OCI-LY3 (cell line): Measurements from ENCODE around the gene KCNMA1.

Source experiments
- H2AFZ ChIP-seq: fragments of 200-600, 300-600 bp; shearing (Covaris generic); 2 replicates; pipeline ENCODE4 v1.6.0; 2014; ENCODE audit warnings: antibody characterized with exemption, low read depth, low read length
- H3K27ac ChIP-seq: fragments of 200-600, 300-600 bp; sonication (generic); 2 replicates; pipeline ENCODE4 v1.5.1; 2014; ENCODE audit warnings: mild to moderate bottlenecking, low read length, moderate library complexity, mixed read lengths
- H3K27me3 ChIP-seq: fragments of 200-600, 300-600 bp; sonication (generic); 2 replicates; pipeline ENCODE4 v1.6.1; 2014; ENCODE audit warnings: low read depth, low read length, mixed read lengths
- H3K36me3 ChIP-seq: fragments of 200-600, 300-600 bp; sonication (generic); replicated peaks from 2 replicates; pipeline ENCODE3; 2014; ENCODE audit warnings: low read depth, low read length, mixed read lengths
- H3K4me1 ChIP-seq: fragments of 300-600, 200-600 bp; sonication (generic); 2 replicates; pipeline ENCODE4 v1.6.1; 2014; ENCODE audit warnings: low read length, mixed read lengths
- H3K4me2 ChIP-seq: fragments of 200-600, 300-600 bp; sonication (generic); 2 replicates; pipeline ENCODE4 v1.6.1; 2014; ENCODE audit warnings: low read length, mixed read lengths
- H3K4me3 ChIP-seq: fragments of 300-600, 200-600 bp; sonication (generic); 2 replicates; pipeline ENCODE4 v1.5.1; 2014; ENCODE audit warnings: antibody characterized with exemption, mild to moderate bottlenecking, low read length, moderate library complexity
- H3K79me2 ChIP-seq: fragments of 300-600, 200-600 bp; shearing (Covaris generic); 2 replicates; pipeline ENCODE4 v1.6.1; 2014; ENCODE audit warnings: mild to moderate bottlenecking, low read length, mixed read lengths
- H3K9ac ChIP-seq: fragments of 300-600, 200-600 bp; shearing (Covaris generic); 2 replicates; pipeline ENCODE4 v1.6.0; 2014; ENCODE audit warnings: mild to moderate bottlenecking, low read length, moderate library complexity
- H3K9me3 ChIP-seq: fragments of 200-600, 300-600 bp; shearing (Covaris generic); 2 replicates; pipeline ENCODE4 v1.6.1; 2014; ENCODE audit warnings: low read length, mixed read lengths; ENCODE audit not compliant: insufficient read depth
- H4K20me1 ChIP-seq: fragments of 200-600, 300-600 bp; sonication (generic); 2 replicates; pipeline ENCODE4 v1.6.1; 2016; ENCODE audit warnings: low read length, mixed read lengths; ENCODE audit not compliant: insufficient read depth
- EZH2phosphoT487 ChIP-seq: fragments of 200-600 bp; shearing (Covaris generic); IDR thresholded peaks from 2 replicates; pipeline ENCODE4 v1.6.1; 2018; ENCODE audit warnings: antibody characterized with exemption, mixed run types, low read depth
- TF ChIP-seq, protein P1 (sequence below): fragments of 200-600, 300-600 bp; sonication (generic); IDR thresholded peaks from 2 replicates; pipeline ENCODE4 v1.5.1; 2014; ENCODE audit warnings: antibody characterized with exemption, low read length, low read depth

Gene KCNMA1

DNA sequence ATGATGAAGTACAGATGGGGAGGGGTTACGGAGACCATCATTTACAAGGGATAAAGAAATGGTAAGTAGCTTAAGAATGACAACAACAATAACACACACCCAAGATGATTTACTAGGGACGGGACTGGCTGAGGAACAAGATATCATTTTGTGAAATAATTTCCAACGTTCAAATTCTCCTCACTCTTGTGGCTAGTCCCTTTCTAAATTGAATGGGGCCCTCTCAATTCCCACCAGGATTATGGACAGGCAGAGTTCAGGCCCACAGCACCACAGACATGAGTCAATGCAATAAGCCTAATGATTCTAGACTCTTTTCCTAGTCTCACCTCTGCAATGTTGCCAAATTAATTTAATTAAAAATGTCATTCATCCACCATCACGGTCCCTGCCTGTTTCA lies 448.1 kb downstream of the KCNMA1 start:
- H2AFZ ChIP-seq: no peak overlapping the region
- H3K4me3 ChIP-seq: no peak overlapping the region
- no peaks in the 10 kb centered on the region for H4K20me1 ChIP-seq
- H3K9ac ChIP-seq: no peak overlapping the region
- no peak overlapping the region for H3K4me2 ChIP-seq
- no peaks in the 10 kb centered on the region for H3K36me3 ChIP-seq
- no peaks in the 10 kb centered on the region for H3K9me3 ChIP-seq
- H3K27me3 ChIP-seq: no peaks in the 10 kb centered on the region
- H3K4me1 ChIP-seq: no peaks in the 10 kb centered on the region
- H3K27ac ChIP-seq: no peak overlapping the region
- TF ChIP-seq, protein P1, sequence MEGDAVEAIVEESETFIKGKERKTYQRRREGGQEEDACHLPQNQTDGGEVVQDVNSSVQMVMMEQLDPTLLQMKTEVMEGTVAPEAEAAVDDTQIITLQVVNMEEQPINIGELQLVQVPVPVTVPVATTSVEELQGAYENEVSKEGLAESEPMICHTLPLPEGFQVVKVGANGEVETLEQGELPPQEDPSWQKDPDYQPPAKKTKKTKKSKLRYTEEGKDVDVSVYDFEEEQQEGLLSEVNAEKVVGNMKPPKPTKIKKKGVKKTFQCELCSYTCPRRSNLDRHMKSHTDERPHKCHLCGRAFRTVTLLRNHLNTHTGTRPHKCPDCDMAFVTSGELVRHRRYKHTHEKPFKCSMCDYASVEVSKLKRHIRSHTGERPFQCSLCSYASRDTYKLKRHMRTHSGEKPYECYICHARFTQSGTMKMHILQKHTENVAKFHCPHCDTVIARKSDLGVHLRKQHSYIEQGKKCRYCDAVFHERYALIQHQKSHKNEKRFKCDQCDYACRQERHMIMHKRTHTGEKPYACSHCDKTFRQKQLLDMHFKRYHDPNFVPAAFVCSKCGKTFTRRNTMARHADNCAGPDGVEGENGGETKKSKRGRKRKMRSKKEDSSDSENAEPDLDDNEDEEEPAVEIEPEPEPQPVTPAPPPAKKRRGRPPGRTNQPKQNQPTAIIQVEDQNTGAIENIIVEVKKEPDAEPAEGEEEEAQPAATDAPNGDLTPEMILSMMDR: no peak
- no peak for TF ChIP-seq EZH2phosphoT487
- H3K79me2 ChIP-seq: no peaks in the 10 kb centered on the region

DNA sequence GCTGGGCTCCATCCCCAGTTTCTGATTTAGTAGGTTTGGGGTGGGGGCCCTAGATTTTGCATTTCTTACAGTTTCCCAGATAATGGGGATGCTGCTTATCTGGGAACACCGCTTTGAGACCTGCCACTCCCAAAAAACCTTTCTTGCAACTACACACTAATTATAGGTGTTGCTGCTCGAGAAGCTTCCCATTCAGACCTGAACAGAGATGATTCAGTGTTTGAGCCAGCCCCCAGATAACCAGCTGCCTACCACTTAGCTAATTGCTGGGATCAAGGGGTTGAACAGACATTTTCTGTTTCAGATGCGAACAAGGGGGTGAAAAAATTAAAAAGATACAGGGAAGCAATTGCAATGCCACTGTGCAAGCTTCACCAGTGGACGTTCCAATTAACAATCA lies 448.5 kb downstream of the KCNMA1 start:
- Histone ChIP-seq H3K4me1 (no peaks in the 10 kb centered on the region), H3K4me3 (no peak overlapping the region), H3K9me3 (no peaks in the 10 kb centered on the region), H3K27ac (no peak overlapping the region), H3K27me3 (no peaks in the 10 kb centered on the region), H3K4me2 (no peak overlapping the region), H3K36me3 (no peaks in the 10 kb centered on the region), H3K79me2 (no peaks in the 10 kb centered on the region), H4K20me1 (no peaks in the 10 kb centered on the region), H3K9ac (no peak overlapping the region), H2AFZ (no peak overlapping the region)
- TF ChIP-seq EZH2phosphoT487: no peak
- TF ChIP-seq, protein P1: no peak

DNA sequence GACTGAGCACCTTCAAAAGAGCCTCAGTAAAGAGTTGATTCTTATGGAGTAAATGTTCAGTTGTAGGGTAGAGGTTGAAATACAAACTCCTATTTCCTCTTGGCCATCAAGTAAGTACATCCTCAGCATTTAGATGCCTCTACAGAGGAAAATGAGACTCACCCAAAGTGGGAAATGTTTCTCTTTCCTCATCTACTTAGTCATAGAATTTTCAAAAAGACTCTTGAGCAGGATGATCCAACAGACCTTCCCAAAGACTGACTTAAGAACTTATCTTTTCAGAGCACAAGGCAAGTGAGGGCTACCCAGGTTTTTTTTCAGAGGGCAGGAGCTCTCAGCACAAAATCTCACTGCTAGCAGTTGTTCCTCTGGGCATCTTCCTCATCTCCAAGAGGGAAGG lies 449.1 kb downstream of the KCNMA1 start:
- Histone ChIP-seq H3K36me3 (no peaks in the 10 kb centered on the region), H3K9ac (no peak overlapping the region), H3K79me2 (no peaks in the 10 kb centered on the region), H3K27ac (no peak overlapping the region), H3K4me1 (no peaks in the 10 kb centered on the region), H2AFZ (no peak overlapping the region), H4K20me1 (no peaks in the 10 kb centered on the region), H3K27me3 (no peaks in the 10 kb centered on the region), H3K9me3 (no peaks in the 10 kb centered on the region), H3K4me2 (no peak overlapping the region), H3K4me3 (no peak overlapping the region)
- TF ChIP-seq, protein P1: no peak
- TF ChIP-seq EZH2phosphoT487: no peak

- no peaks in the 10 kb centered on the region for H3K9me3 ChIP-seq
- no peaks in the 10 kb centered on the region for H3K79me2 ChIP-seq
- no peak overlapping the region for H3K9ac ChIP-seq
- H3K4me3 ChIP-seq: no peak overlapping the region
- no peak overlapping the region for H3K4me2 ChIP-seq
- no peak overlapping the region for H2AFZ ChIP-seq
- H3K4me1 ChIP-seq: no peaks in the 10 kb centered on the region
- H3K27me3 ChIP-seq: no peaks in the 10 kb centered on the region
- TF ChIP-seq, protein P1: no peak
- no peak for TF ChIP-seq EZH2phosphoT487
- H4K20me1 ChIP-seq: no peaks in the 10 kb centered on the region
- H3K36me3 ChIP-seq: no peaks in the 10 kb centered on the region
- H3K27ac ChIP-seq: no peak overlapping the region
Observed at GRCh38 chr10:77188000-77188395, 449.6 kb downstream of the KCNMA1 start.
